ENCODE measurements around the gene ZMIZ1. TPM values are rescaled to one million over a fixed set of nuclear protein-coding genes. Genes with fewer than 3 reads are reported as not detected.
"Not testable (repeated sequence)": the region's sequence is repeated elsewhere in the genome, so short reads cannot be mapped to it uniquely, and the experiment has no call there.

The ZMIZ1 gene
- total RNA-seq, 1 donor, result 23.3 TPM

GRCh38 chr10:79334573-79334972 lies 265.8 kb downstream of the ZMIZ1 start:
- DNase-seq (ENCODE audit: low read depth), result no peak
- H3K4me3 ChIP-seq (ENCODE audit: low read depth, low read length), result no peak overlapping the region
- no peak for TF ChIP-seq CTCF (IDR thresholded peaks at IDR 0.05; ENCODE audit: insufficient read depth, low read depth, low read length)

- DNase-seq (ENCODE audit: low read depth), result no peak
- no peak for TF ChIP-seq CTCF (IDR thresholded peaks at IDR 0.05; ENCODE audit: insufficient read depth, low read depth, low read length)
- H3K4me3 ChIP-seq (ENCODE audit: low read depth, low read length), result no peak overlapping the region
Measured at GRCh38 chr10:79335094-79335469, 266.3 kb downstream of the ZMIZ1 start.

GRCh38 chr10:79335470-79336235 lies 266.9 kb downstream of the ZMIZ1 start:
- no peak for TF ChIP-seq CTCF (IDR thresholded peaks at IDR 0.05; ENCODE audit: insufficient read depth, low read depth, low read length)
- no peak overlapping the region for H3K4me3 ChIP-seq (ENCODE audit: low read depth, low read length)
- no peak for DNase-seq (ENCODE audit: low read depth)

GRCh38 chr10:79336276-79336675 lies 267.5 kb downstream of the ZMIZ1 start:
- no peak for TF ChIP-seq CTCF (IDR thresholded peaks at IDR 0.05; ENCODE audit: insufficient read depth, low read depth, low read length)
- DNase-seq (ENCODE audit: low read depth), result no peak
- H3K4me3 ChIP-seq (ENCODE audit: low read depth, low read length), result no peak overlapping the region

GRCh38 chr10:79336739-79337138 lies 268.0 kb downstream of the ZMIZ1 start:
- H3K4me3 ChIP-seq (ENCODE audit: low read depth, low read length), result no peak overlapping the region
- no peak for TF ChIP-seq CTCF (IDR thresholded peaks at IDR 0.05; ENCODE audit: insufficient read depth, low read depth, low read length)
- no peak for DNase-seq (ENCODE audit: low read depth)

GRCh38 chr10:79337783-79338469 lies 269.2 kb downstream of the ZMIZ1 start:
- H3K4me3 ChIP-seq (ENCODE audit: low read depth, low read length); DNase-seq (ENCODE audit: low read depth): not testable (repeated sequence)

- no peak for TF ChIP-seq CTCF (IDR thresholded peaks at IDR 0.05; ENCODE audit: insufficient read depth, low read depth, low read length)
- no peak for DNase-seq (ENCODE audit: low read depth)
- H3K4me3 ChIP-seq (ENCODE audit: low read depth, low read length), result no peak overlapping the region
Measured at GRCh38 chr10:79339266-79339665, 270.5 kb downstream of the ZMIZ1 start.
